Hepatocyte (in vitro differentiated cells): ENCODE measurements around the gene SCAPER. TPM values are rescaled to one million over a fixed set of nuclear protein-coding genes. Genes with fewer than 3 reads are reported as not detected.

ENCODE experiments used
- DNase-seq: peaks from one replicate; pipeline ENCODE4 v3.0.0-alpha.2; 2016; ENCODE audit warnings: low spot score
- H2AFZ ChIP-seq: fragments of 200-600 bp; sonication (generic); 2 replicates; pipeline ENCODE4 v1.6.0; 2016; ENCODE audit warnings: antibody characterized with exemption, mild to moderate bottlenecking
- H3K27ac ChIP-seq: fragments of 200-600 bp; sonication (generic); 2 replicates; pipeline ENCODE4 v1.5.1; 2016; ENCODE audit warnings: mild to moderate bottlenecking
- H3K27me3 ChIP-seq: fragments of 200-600 bp; sonication (generic); 2 replicates; pipeline ENCODE4 v1.6.1; 2016
- H3K36me3 ChIP-seq: fragments of 200-600 bp; sonication (generic); replicated peaks from 2 replicates; pipeline ENCODE4 v1.5.1; 2016; ENCODE audit warnings: low read depth; ENCODE audit not compliant: insufficient read depth
- H3K4me1 ChIP-seq: fragments of 200-600 bp; sonication (generic); 2 replicates; pipeline ENCODE4 v1.5.1; 2016; ENCODE audit warnings: mild to moderate bottlenecking, moderate library complexity; ENCODE audit not compliant: insufficient read depth
- H3K4me2 ChIP-seq: fragments of 200-600 bp; sonication (generic); 2 replicates; pipeline ENCODE4 v1.6.0; 2016
- H3K4me3 ChIP-seq: fragments of 200-600 bp; sonication (generic); 2 replicates; pipeline ENCODE4 v1.5.1; 2016; ENCODE audit warnings: mild to moderate bottlenecking
- H3K79me2 ChIP-seq: fragments of 200-600 bp; sonication (generic); 2 replicates; pipeline ENCODE4 v1.6.0; 2017; ENCODE audit warnings: mild to moderate bottlenecking
- H3K9me2 ChIP-seq: fragments of 200-600 bp; sonication (generic); replicated peaks from 2 replicates; pipeline ENCODE4 v1.6.0; 2017; ENCODE audit warnings: mild to moderate bottlenecking; ENCODE audit not compliant: insufficient read depth
- H3K9me3 ChIP-seq: fragments of 200-600 bp; sonication (generic); 2 replicates; pipeline ENCODE4 v1.5.1; 2016; ENCODE audit warnings: low read depth, mild to moderate bottlenecking
- H4K20me1 ChIP-seq: fragments of 200-600 bp; sonication (generic); 2 replicates; pipeline ENCODE4 v1.6.0; 2016; ENCODE audit warnings: mild to moderate bottlenecking; ENCODE audit not compliant: insufficient read depth, poor library complexity, severe bottlenecking
- CTCF ChIP-seq: fragments of 200-600 bp; sonication (generic); IDR thresholded peaks from 2 replicates; pipeline ENCODE4 v1.5.1; 2016; ENCODE audit warnings: antibody characterized with exemption, mild to moderate bottlenecking; ENCODE audit not compliant: poor library complexity
- EZH2 ChIP-seq: fragments of 200-600 bp; sonication (generic); IDR thresholded peaks from 2 replicates; pipeline ENCODE4 v1.6.1; 2016; ENCODE audit warnings: antibody characterized with exemption, mild to moderate bottlenecking, borderline replicate concordance
- EZH2phosphoT487 ChIP-seq: fragments of 200-600 bp; sonication (generic); IDR thresholded peaks from one replicate; pipeline ENCODE4 v1.6.1; 2018; ENCODE audit warnings: antibody characterized with exemption, mild to moderate bottlenecking, low read depth, moderate library complexity; ENCODE audit not compliant: unreplicated experiment, severe bottlenecking
- WGBS: methylation state at CpG from one replicate; pipeline ENCODE4 v1.1.6; 2016; ENCODE audit warnings: low lambda C conversion rate; ENCODE audit errors: missing lambda C conversion rate; 5-methylcytosine and 5-hydroxymethylcytosine counted together
- polyA plus RNA-seq: library from polyadenylated mRNA; unstranded; fragments of >200 nt; fragmentation: Nextera tagmentation; extraction: Ambion mirVana; gene quantifications from 2 replicates; pipeline ENCODE4 v1.2.1, GENCODE V29; 2016
- total RNA-seq: library from RNA; depleted of rRNA; stranded (reverse); fragments of >200 nt; gene quantifications from 2 replicates; pipeline ENCODE4 v1.2.3, GENCODE V29; 2014

The SCAPER gene
- total and polyA plus RNA-seq, 2 experiments from 2014 or later = 20.8 to 27.4 TPM

- peaks cover 4% of the 10 kb centered on the region for H3K36me3 ChIP-seq
- 93% methylated on average over 4 of the region's 4 CpGs for WGBS
- H3K4me2 ChIP-seq = no peak overlapping the region
- H2AFZ ChIP-seq = no peak overlapping the region
- TF ChIP-seq EZH2 = no peak
- TF ChIP-seq EZH2phosphoT487 = no peak
- no peak for TF ChIP-seq CTCF
- no peaks in the 10 kb centered on the region for H3K4me1 ChIP-seq
- H3K9me2 ChIP-seq = no peaks in the 10 kb centered on the region
- no peaks in the 10 kb centered on the region for H3K27me3 ChIP-seq
- H3K4me3 ChIP-seq = no peak overlapping the region
- no peaks in the 10 kb centered on the region for H3K79me2 ChIP-seq
- H4K20me1 ChIP-seq = no peaks in the 10 kb centered on the region
- H3K27ac ChIP-seq = no peak overlapping the region
- no peak for DNase-seq
- peaks cover 5% of the 10 kb centered on the region for H3K9me3 ChIP-seq
These were observed 117.9 kb downstream of the SCAPER start for GRCh38 chr15:76787273-76787672.

- no peaks in the 10 kb centered on the region for H3K4me1 ChIP-seq
- DNase-seq = no peak
- no peak overlapping the region for H3K27ac ChIP-seq
- no peaks in the 10 kb centered on the region for H3K79me2 ChIP-seq
- no peaks in the 10 kb centered on the region for H3K9me2 ChIP-seq
- no peak overlapping the region for H2AFZ ChIP-seq
- peaks cover 8% of the 10 kb centered on the region for H3K9me3 ChIP-seq
- H3K4me2 ChIP-seq = no peak overlapping the region
- no peaks in the 10 kb centered on the region for H3K36me3 ChIP-seq
- H3K4me3 ChIP-seq = no peak overlapping the region
- H4K20me1 ChIP-seq = no peaks in the 10 kb centered on the region
- no peak for TF ChIP-seq EZH2
- no peak for TF ChIP-seq CTCF
- TF ChIP-seq EZH2phosphoT487 = no peak
- H3K27me3 ChIP-seq = no peaks in the 10 kb centered on the region
These were observed 128.2 kb downstream of the SCAPER start for GRCh38 chr15:76776969-76777368.

DNA sequence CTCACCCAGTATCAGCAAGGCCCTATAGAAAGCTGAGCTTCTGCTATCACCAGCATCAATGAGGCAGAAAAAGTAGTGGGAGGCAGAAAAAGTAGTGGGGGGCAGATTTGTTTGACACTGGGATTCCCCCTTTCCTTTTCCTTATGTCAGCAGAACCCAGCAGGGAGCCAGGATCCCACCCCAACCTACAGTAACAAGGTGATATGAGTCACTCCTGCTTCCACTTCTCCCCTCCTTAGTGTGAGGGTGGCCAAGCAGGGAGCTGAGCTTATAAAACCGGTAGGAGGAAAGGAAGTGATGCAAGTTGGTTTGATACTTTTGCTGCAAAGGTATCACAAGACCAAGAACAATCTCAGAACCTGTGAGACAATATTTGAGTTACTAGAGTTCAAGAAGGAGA is 128.7 kb downstream of the SCAPER start:
- Histone ChIP-seq H3K79me2 (no peaks in the 10 kb centered on the region), H3K27ac (no peak overlapping the region), H3K9me3 (peaks cover 8% of the 10 kb centered on the region), H3K4me1 (no peaks in the 10 kb centered on the region), H3K4me2 (no peak overlapping the region), H3K4me3 (no peak overlapping the region), H3K27me3 (no peaks in the 10 kb centered on the region), H4K20me1 (no peaks in the 10 kb centered on the region), H3K9me2 (no peaks in the 10 kb centered on the region), H2AFZ (no peak overlapping the region), H3K36me3 (no peaks in the 10 kb centered on the region)
- no peak for TF ChIP-seq EZH2
- TF ChIP-seq CTCF = no peak
- no peak for TF ChIP-seq EZH2phosphoT487
- DNase-seq = no peak
- 92% methylated on average over 1 of the region's 1 CpG for WGBS

DNA sequence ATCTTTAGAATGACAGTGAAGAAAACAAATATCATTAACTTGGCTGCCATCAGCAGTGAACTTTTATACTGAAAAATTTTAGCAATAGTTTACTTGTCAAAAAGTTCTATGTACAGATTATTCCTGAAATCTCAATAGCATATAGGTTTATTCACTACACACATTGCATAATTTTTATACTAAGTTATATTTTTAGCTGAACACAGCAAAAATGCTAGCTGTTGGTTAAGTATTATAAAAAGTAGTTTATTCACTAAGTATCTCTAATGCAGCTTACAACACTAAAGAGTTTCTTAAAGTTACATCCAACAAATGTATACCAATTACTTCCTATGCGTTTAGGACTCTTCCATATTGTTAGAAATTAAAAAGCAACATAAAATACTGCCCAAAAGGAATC is 131.9 kb downstream of the SCAPER start:
- no peaks in the 10 kb centered on the region for H3K27me3 ChIP-seq
- no peak overlapping the region for H3K4me2 ChIP-seq
- no peaks in the 10 kb centered on the region for H3K79me2 ChIP-seq
- H4K20me1 ChIP-seq = no peaks in the 10 kb centered on the region
- H3K27ac ChIP-seq = no peak overlapping the region
- no peaks in the 10 kb centered on the region for H3K36me3 ChIP-seq
- H3K9me2 ChIP-seq = no peaks in the 10 kb centered on the region
- TF ChIP-seq EZH2 = no peak
- TF ChIP-seq EZH2phosphoT487 = no peak
- TF ChIP-seq CTCF = no peak
- 95% methylated on average over 1 of the region's 1 CpG for WGBS
- DNase-seq = no peak
- peaks cover 8% of the 10 kb centered on the region for H3K9me3 ChIP-seq
- H3K4me1 ChIP-seq = no peaks in the 10 kb centered on the region
- no peak overlapping the region for H3K4me3 ChIP-seq
- no peak overlapping the region for H2AFZ ChIP-seq
